Astrocyte (in vitro differentiated cells and primary cell): ENCODE measurements around the gene USP6NL. TPM values are rescaled to one million over a fixed set of nuclear protein-coding genes. Genes with fewer than 3 reads are reported as not detected.

Experiments used
- DNase-seq: peaks from one replicate; pipeline ENCODE4 v3.0.0-alpha.2; 2010; ENCODE audit warnings: low read depth
- FAIRE-seq: peaks from 2 replicates; lab custom pipeline; 2011; peaks lifted over from hg19 to GRCh38; lab: Jason Lieb, UNC
- H2AFZ ChIP-seq: 2 replicates; pipeline ENCODE4 v1.6.0; 2012; ENCODE audit warnings: low read depth, low read length, inconsistent platforms
- H3K27ac ChIP-seq: 2 replicates; pipeline ENCODE4 v1.5.1; 2011; ENCODE audit warnings: low read depth, low read length, inconsistent platforms
- H3K27me3 ChIP-seq: 2 replicates; pipeline ENCODE4 v1.6.0; 2011; ENCODE audit warnings: low read length, inconsistent platforms; ENCODE audit not compliant: insufficient read depth
- H3K36me3 ChIP-seq: 2 replicates; pipeline ENCODE4 v1.5.1; 2011; ENCODE audit warnings: low read length, inconsistent platforms; ENCODE audit not compliant: insufficient read depth
- H3K4me1 ChIP-seq: 2 replicates; pipeline ENCODE4 v1.5.1; 2011; ENCODE audit warnings: low read length, inconsistent platforms; ENCODE audit not compliant: insufficient read depth
- H3K4me2 ChIP-seq: 2 replicates; pipeline ENCODE4 v1.6.0; 2012; ENCODE audit warnings: low read length, inconsistent platforms
- H3K4me3 ChIP-seq: 2 replicates; pipeline ENCODE4 v1.5.1; 2011; ENCODE audit warnings: low read depth, mild to moderate bottlenecking, low read length, inconsistent platforms; ENCODE audit not compliant: insufficient read depth
- H3K79me2 ChIP-seq: 2 replicates; pipeline ENCODE4 v1.6.0; 2012; ENCODE audit warnings: mild to moderate bottlenecking, low read length, inconsistent platforms; ENCODE audit not compliant: insufficient read depth
- H3K9ac ChIP-seq: 2 replicates; pipeline ENCODE4 v1.6.0; 2012; ENCODE audit warnings: mild to moderate bottlenecking, low read length, inconsistent platforms
- H3K9me3 ChIP-seq: 2 replicates; pipeline ENCODE4 v1.5.1; 2012; ENCODE audit warnings: low read depth, mild to moderate bottlenecking, low read length, inconsistent platforms; ENCODE audit not compliant: insufficient read depth
- H4K20me1 ChIP-seq: 2 replicates; pipeline ENCODE4 v1.6.0; 2012; ENCODE audit warnings: low read length, inconsistent platforms; ENCODE audit not compliant: insufficient read depth
- H3K27ac Mint-ChIP-seq: one replicate; pipeline ENCODE4 v1.8.0; 2021; ENCODE audit warnings: mild to moderate bottlenecking, mixed read lengths; ENCODE audit not compliant: unreplicated experiment
- H3K27me3 Mint-ChIP-seq: one replicate; pipeline ENCODE4 v1.8.0; 2021; ENCODE audit warnings: low read depth, mixed read lengths; ENCODE audit not compliant: unreplicated experiment
- H3K36me3 Mint-ChIP-seq: one replicate; pipeline ENCODE4 v1.8.0; 2021; ENCODE audit warnings: low read depth, mixed read lengths; ENCODE audit not compliant: unreplicated experiment
- H3K4me1 Mint-ChIP-seq: one replicate; pipeline ENCODE4 v1.8.0; 2021; ENCODE audit warnings: low read depth, mixed read lengths; ENCODE audit not compliant: unreplicated experiment
- H3K4me3 Mint-ChIP-seq: one replicate; pipeline ENCODE4 v1.8.0; 2021; ENCODE audit warnings: mild to moderate bottlenecking, moderate library complexity, mixed read lengths; ENCODE audit not compliant: unreplicated experiment
- H3K9me3 Mint-ChIP-seq: one replicate; pipeline ENCODE4 v1.8.0; 2021; ENCODE audit warnings: mild to moderate bottlenecking, mixed read lengths; ENCODE audit not compliant: unreplicated experiment
- CTCF ChIP-seq: IDR thresholded peaks from 2 replicates; pipeline ENCODE4 v1.5.1; 2011; ENCODE audit warnings: low read depth, mild to moderate bottlenecking, inconsistent platforms, low read length, moderate library complexity; ENCODE audit not compliant: insufficient read depth
- EZH2 ChIP-seq: IDR thresholded peaks from 2 replicates; pipeline ENCODE4 v1.6.1; 2012; ENCODE audit warnings: mild to moderate bottlenecking, low read length, inconsistent platforms; ENCODE audit not compliant: insufficient read depth
- total RNA-seq: library from RNA; stranded (reverse); gene quantifications from 2 replicates; pipeline ENCODE4 v1.2.1, GENCODE V29; 2021

The USP6NL gene
- total RNA-seq, 1 donor from 2014 or later: 16.6 TPM

- H3K27me3 Mint-ChIP-seq: no peaks in the 10 kb centered on the region
- H3K36me3 Mint-ChIP-seq: peaks cover 5% of the 10 kb centered on the region
- no peak overlapping the region for H3K4me2 ChIP-seq
- no peaks in the 10 kb centered on the region for H3K27me3 ChIP-seq
- peaks cover 53% of the 10 kb centered on the region for H3K79me2 ChIP-seq
- no peaks in the 10 kb centered on the region for H3K9me3 ChIP-seq
- H3K4me3 ChIP-seq: no peak overlapping the region
- H4K20me1 ChIP-seq: no peaks in the 10 kb centered on the region
- H3K4me1 ChIP-seq: no peaks in the 10 kb centered on the region
- no peaks in the 10 kb centered on the region for H3K36me3 ChIP-seq
- H2AFZ ChIP-seq: no peak overlapping the region
- DNase-seq (no peak), FAIRE-seq (no peak)
- no peak overlapping the region for H3K27ac Mint-ChIP-seq
- TF ChIP-seq EZH2 (no peak), CTCF (no peak)
- H3K4me1 Mint-ChIP-seq: peaks cover 5% of the 10 kb centered on the region
- H3K4me3 Mint-ChIP-seq: no peak overlapping the region
- no peak overlapping the region for H3K27ac ChIP-seq
- H3K9ac ChIP-seq: no peak overlapping the region
- peaks cover 6% of the 10 kb centered on the region for H3K9me3 Mint-ChIP-seq
Measured at GRCh38 chr10:11560076-11560709, 51.3 kb downstream of the USP6NL start.

- Histone ChIP-seq H3K27me3 (no peaks in the 10 kb centered on the region), H2AFZ (no peak overlapping the region), H3K4me2 (no peak overlapping the region), H3K9me3 (no peaks in the 10 kb centered on the region), H4K20me1 (peaks cover 5% of the 10 kb centered on the region), H3K4me3 (no peak overlapping the region), H3K79me2 (peaks cover 47% of the 10 kb centered on the region), H3K36me3 (no peaks in the 10 kb centered on the region), H3K4me1 (peaks cover 3% of the 10 kb centered on the region), H3K27ac (no peak overlapping the region), H3K9ac (no peak overlapping the region)
- Mint-ChIP-seq H3K4me1 (peaks cover 10% of the 10 kb centered on the region), H3K36me3 (no peaks in the 10 kb centered on the region), H3K4me3 (no peak overlapping the region), H3K27ac (no peak overlapping the region), H3K27me3 (no peaks in the 10 kb centered on the region), H3K9me3 (peaks cover 7% of the 10 kb centered on the region)
- FAIRE-seq (no peak), DNase-seq (no peak)
- TF ChIP-seq CTCF: no peak
- no peak for TF ChIP-seq EZH2
Measured at GRCh38 chr10:11557967-11558366, 53.5 kb downstream of the USP6NL start.

GRCh38 chr10:11557513-11557912 lies 53.9 kb downstream of the USP6NL start:
- Histone ChIP-seq H3K36me3 (no peaks in the 10 kb centered on the region), H3K4me2 (no peak overlapping the region), H3K27ac (no peak overlapping the region), H3K4me3 (no peak overlapping the region), H3K9ac (no peak overlapping the region), H2AFZ (no peak overlapping the region), H3K4me1 (peaks cover 7% of the 10 kb centered on the region), H4K20me1 (peaks cover 5% of the 10 kb centered on the region), H3K79me2 (peaks cover 46% of the 10 kb centered on the region), H3K9me3 (no peaks in the 10 kb centered on the region), H3K27me3 (no peaks in the 10 kb centered on the region)
- DNase-seq: no peak
- no peak for FAIRE-seq
- Mint-ChIP-seq H3K9me3 (peaks cover 7% of the 10 kb centered on the region), H3K4me3 (no peak overlapping the region), H3K27me3 (no peaks in the 10 kb centered on the region), H3K27ac (no peak overlapping the region), H3K4me1 (peaks cover 14% of the 10 kb centered on the region), H3K36me3 (no peaks in the 10 kb centered on the region)
- TF ChIP-seq CTCF: no peak
- no peak for TF ChIP-seq EZH2
